SH-SY5Y (cell line): Measurements from ENCODE around the gene RIOK3.

Experiments used
- GATA2 ChIP-seq: IDR thresholded peaks from 2 replicates; pipeline ENCODE4 v1.6.1; 2011; ENCODE audit warnings: mild to moderate bottlenecking, low read depth, low read length
- GATA3 ChIP-seq: IDR thresholded peaks from 2 replicates; pipeline ENCODE4 v1.6.1; 2011; ENCODE audit warnings: low read depth, mild to moderate bottlenecking, low read length, moderate library complexity

DNA sequence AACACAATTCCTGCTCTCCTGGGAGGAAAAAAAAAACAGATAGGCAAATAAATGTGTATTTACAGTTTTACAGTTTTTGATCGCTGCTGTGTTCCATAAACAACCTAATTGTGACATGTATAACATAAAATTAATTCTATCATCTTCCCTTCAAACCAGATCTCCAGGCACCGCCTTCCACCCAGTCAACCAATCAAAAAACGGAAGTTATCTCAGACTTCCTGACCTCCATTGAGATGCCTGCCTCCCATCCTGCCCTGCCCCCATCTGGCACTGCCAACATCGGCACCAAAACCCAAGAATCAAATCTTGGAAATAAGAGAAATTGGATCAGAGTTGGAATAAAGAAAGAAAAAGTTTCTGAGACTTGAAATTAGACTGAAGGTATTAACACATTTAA lies 3.1 kb upstream of the RIOK3 start:
- TF ChIP-seq GATA3, result no peak
- TF ChIP-seq GATA2, result no peak
